Esophagus muscularis mucosa (tissue), 4 donors: ENCODE measurements around the gene OR6C3. TPM values are rescaled to one million over a fixed set of nuclear protein-coding genes. Genes with fewer than 3 reads are reported as not detected.

Experiments
- DNase-seq: peaks from one replicate; pipeline ENCODE4 v3.0.0-alpha.2; 2017; ENCODE audit errors: extremely low spot score
- H3K27ac ChIP-seq, 4 donors: fragments of 200-600 bp; sonication (generic); replicated peaks in 1 of 4; 1 replicate in 3 of 4; 2 replicates in 1 of 4; pipeline ENCODE4 v1.5.1; 2016 to 2019; ENCODE audit warnings: mild to moderate bottlenecking in 1 of 4
- H3K27me3 ChIP-seq, 4 donors: fragments of 200-600 bp; sonication (generic); one replicate each; pipeline versions ENCODE4 v1.5.1 to v1.6.0; 2016 to 2019
- H3K36me3 ChIP-seq, 4 donors: fragments of 200-600 bp; sonication (generic); one replicate each; pipeline ENCODE4 v1.5.1; 2016 to 2019
- H3K4me1 ChIP-seq, 4 donors: fragments of 200-600 bp; sonication (generic); one replicate each; pipeline ENCODE4 v1.5.1; 2016 to 2019
- H3K4me3 ChIP-seq, 4 donors: fragments of 200-600 bp; sonication (generic); 1 replicate in 2 of 4; 2 replicates in 2 of 4; pipeline ENCODE4 v1.5.1; 2016 to 2019; ENCODE audit warnings: mild to moderate bottlenecking in 4 of 4, moderate library complexity in 1 of 4
- H3K9me3 ChIP-seq, 4 donors: fragments of 200-600 bp; sonication (generic); 1 replicate in 3 of 4; 2 replicates in 1 of 4; pipeline ENCODE4 v1.5.1; 2016 to 2019
- CTCF ChIP-seq, 3 experiments: fragments of 200-600 bp in 2 of 3; fragments of 450-650 bp in 1 of 3; sonication (generic) in 2 of 3; IDR thresholded peaks; one replicate each; pipeline ENCODE4 v1.5.1; 2017 to 2019; ENCODE audit warnings: antibody characterized with exemption in 3 of 3, mild to moderate bottlenecking in 2 of 3, moderate library complexity in 1 of 3
- EP300 ChIP-seq: sonication (generic); formaldehyde crosslinking; IDR thresholded peaks from one replicate; pipeline ENCODE4 v1.6.1; 2017; ENCODE audit warnings: antibody characterized with exemption
- POLR2A ChIP-seq: fragments of 450-650 bp; IDR thresholded peaks from one replicate; pipeline ENCODE4 v1.6.1; 2017; ENCODE audit warnings: antibody characterized with exemption, moderate library complexity, mild to moderate bottlenecking, low read depth
- POLR2AphosphoS5 ChIP-seq, 2 donors: sonication (generic); formaldehyde crosslinking; IDR thresholded peaks; one replicate each; pipeline ENCODE4 v1.6.1; 2017; ENCODE audit warnings: antibody characterized with exemption in 2 of 2
- WGBS: methylation state at CpG from one replicate; pipeline ENCODE4 v1.1.5; 2018; 5-methylcytosine and 5-hydroxymethylcytosine counted together
- intact Hi-C: fragments of 100-400 bp; cut with DNase I; formaldehyde crosslinking; loops from one replicate; pipeline ENCODE4 v1.15.1; 2023
- total RNA-seq, 4 donors: library from RNA; depleted of rRNA; stranded (reverse); fragments of >200 nt; gene quantifications; one replicate each; pipeline versions ENCODE4 v1.1.0 to v1.2.1, GENCODE V29; 2016

OR6C3 gene
- total RNA-seq, result not detected

GRCh38 chr12:55330446-55330845 lies at the start of gene OR6C3:
Gene OR6C3, plus strand, starts transcription at chr12:55330746. Its CDS starts 955 bp downstream, at chr12:55331701.
- no peak for DNase-seq

GRCh38 chr12:55280991-55281390 lies 49.6 kb upstream of the OR6C3 start:
- intact Hi-C loops, result no loop called here
- DNase-seq, result no peak
- H3K27ac ChIP-seq, result no peak overlapping the region
- H3K36me3 ChIP-seq, result no peaks in the 10 kb centered on the region
- no peaks in the 10 kb centered on the region for H3K27me3 ChIP-seq
- H3K4me1 ChIP-seq, result no peaks in the 10 kb centered on the region
- no peak for TF ChIP-seq CTCF (IDR thresholded peaks at IDR 0.05)
- TF ChIP-seq POLR2AphosphoS5 (IDR thresholded peaks at IDR 0.05), result no peak
- TF ChIP-seq POLR2A, result no peak
- no peak for TF ChIP-seq EP300
- H3K4me3 ChIP-seq, result no peak overlapping the region
- H3K9me3 ChIP-seq, result no peaks in the 10 kb centered on the region
- WGBS, result 51% methylated on average over 2 of the region's 2 CpGs

More at GRCh38 chr12:55330446-55330845, at the start of gene OR6C3:
- TF ChIP-seq EP300 (no peak), POLR2AphosphoS5 (IDR thresholded peaks at IDR 0.05) (no peak), CTCF (IDR thresholded peaks at IDR 0.05) (no peak), POLR2A (no peak)
- no peak within 1 kb of the TSS for H3K4me3 ChIP-seq
- H3K27me3 ChIP-seq, result no peaks in the 10 kb centered on the region
- intact Hi-C loops, result no loop called here
- 89% methylated on average over 1 of the region's 1 CpG for WGBS
- no peaks in the 10 kb centered on the region for H3K36me3 ChIP-seq
- no peaks in the 10 kb centered on the region for H3K9me3 ChIP-seq
- no peaks in the 10 kb centered on the region for H3K4me1 ChIP-seq
- H3K27ac ChIP-seq, result no peak within 1 kb of the TSS

- intact Hi-C loops, result no loop called here
Observed at GRCh38 chr12:55289999-55290398, 40.5 kb upstream of the OR6C3 start.

GRCh38 chr12:55296469-55296868 lies 34.1 kb upstream of the OR6C3 start, which contains the start of gene OR6C6:
Gene OR6C6, minus strand, starts transcription at chr12:55296569. Its CDS starts 1,337 bp downstream, at chr12:55295232.
- no peak for DNase-seq
- Histone ChIP-seq H3K9me3 (no peaks in the 10 kb centered on the region), H3K27ac (no peak within 1 kb of the TSS), H3K36me3 (no peaks in the 10 kb centered on the region), H3K4me1 (no peaks in the 10 kb centered on the region), H3K27me3 (no peaks in the 10 kb centered on the region), H3K4me3 (no peak within 1 kb of the TSS)
- intact Hi-C loops, result no loop called here
- WGBS, result 76% methylated on average over 2 of the region's 2 CpGs
- TF ChIP-seq EP300, result no peak
- TF ChIP-seq CTCF (IDR thresholded peaks at IDR 0.05), result no peak
- no peak for TF ChIP-seq POLR2A
- no peak for TF ChIP-seq POLR2AphosphoS5 (IDR thresholded peaks at IDR 0.05)

More at GRCh38 chr12:55289999-55290398, 40.5 kb upstream of the OR6C3 start:
- no peaks in the 10 kb centered on the region for H3K4me1 ChIP-seq
- H3K36me3 ChIP-seq, result no peaks in the 10 kb centered on the region
- no peak overlapping the region for H3K4me3 ChIP-seq
- H3K9me3 ChIP-seq, result no peaks in the 10 kb centered on the region
- no peak for TF ChIP-seq EP300
- TF ChIP-seq POLR2A, result no peak
- no peak for TF ChIP-seq POLR2AphosphoS5 (IDR thresholded peaks at IDR 0.05)
- TF ChIP-seq CTCF (IDR thresholded peaks at IDR 0.05), result no peak
- no peak overlapping the region for H3K27ac ChIP-seq
- no peaks in the 10 kb centered on the region for H3K27me3 ChIP-seq
- WGBS, result 49% methylated on average over 2 of the region's 2 CpGs
- DNase-seq, result no peak

- Histone ChIP-seq H3K4me3 (no peak within 1 kb of the TSS), H3K4me1 (no peaks in the 10 kb centered on the region), H3K36me3 (no peaks in the 10 kb centered on the region), H3K27ac (no peak within 1 kb of the TSS), H3K9me3 (no peaks in the 10 kb centered on the region), H3K27me3 (no peaks in the 10 kb centered on the region)
- TF ChIP-seq POLR2AphosphoS5 (IDR thresholded peaks at IDR 0.05) (no peak), EP300 (no peak), POLR2A (no peak), CTCF (IDR thresholded peaks at IDR 0.05) (no peak)
- 84% methylated on average over 2 of the region's 2 CpGs for WGBS
- no peak for DNase-seq
- intact Hi-C loops, result no loop called here
Observed at GRCh38 chr12:55314043-55314442, 16.5 kb upstream of the OR6C3 start, which contains the start of gene OR6C1. Gene OR6C1, plus strand, starts transcription at chr12:55314343. Its CDS starts 6,257 bp downstream, at chr12:55320600.
